ENCODE data around the gene TSPAN32. TPM values are rescaled to one million over a fixed set of nuclear protein-coding genes. Genes with fewer than 3 reads are reported as not detected.

TSPAN32 gene
- polyA plus RNA-seq, 1 experiment = 0.42 TPM

- DNase-seq (ENCODE audit: low read depth) = no peak
- CTCF ChIA-PET = interaction anchor here (0.6 to 9.7 kb wide), 8 partner anchors 9 to 134 kb away, joined by 3 to 519 read pairs (median 3); partner anchors contain the start of gene TSSC4
- TF ChIP-seq CTCF (IDR thresholded peaks at IDR 0.05; ENCODE audit: insufficient read depth, low read depth, low read length) = no peak
- peaks cover 2% of the 10 kb centered on the region; the same call in 1 of the 2 replicates for H3K27me3 ChIP-seq (ENCODE audit: control insufficient read depth, insufficient read depth, low read length)
- POLR2A ChIA-PET = no interaction called here
- H3K36me3 ChIP-seq (ENCODE audit: control insufficient read depth, insufficient read depth, low read length) = no peaks in the 10 kb centered on the region
- no peak overlapping the region for H3K4me3 ChIP-seq (ENCODE audit: low read depth, low read length)
Measured at GRCh38 chr11:2298795-2299761, 2.7 kb upstream of the TSPAN32 start.

- DNase-seq (ENCODE audit: low read depth) = no peak
- CTCF ChIA-PET = interaction anchor here (1.1 to 9.7 kb wide), 3 partner anchors 106 to 135 kb away, joined by 5 to 519 read pairs (median 17); no protein-coding TSS in a partner anchor
Measured at GRCh38 chr11:2299773-2300172, 2.0 kb upstream of the TSPAN32 start.

GRCh38 chr11:2300290-2300935 is 1.4 kb upstream of the TSPAN32 start:
- H3K36me3 ChIP-seq (ENCODE audit: control insufficient read depth, insufficient read depth, low read length) = no peaks in the 10 kb centered on the region
- DNase-seq (ENCODE audit: low read depth) = no peak
- no peak overlapping the region for H3K4me3 ChIP-seq (ENCODE audit: low read depth, low read length)
- POLR2A ChIA-PET = no interaction called here
- CTCF ChIA-PET = interaction anchor here (4.9 to 9.7 kb wide), 2 partner anchors 106 to 122 kb away, joined by 17 to 519 read pairs; no protein-coding TSS in a partner anchor
- peaks cover 2% of the 10 kb centered on the region; the same call in 1 of the 2 replicates for H3K27me3 ChIP-seq (ENCODE audit: control insufficient read depth, insufficient read depth, low read length)
- no peak for TF ChIP-seq CTCF (IDR thresholded peaks at IDR 0.05; ENCODE audit: insufficient read depth, low read depth, low read length)

More at GRCh38 chr11:2299773-2300172, 2.0 kb upstream of the TSPAN32 start:
- H3K4me3 ChIP-seq (ENCODE audit: low read depth, low read length) = no peak overlapping the region
- H3K36me3 ChIP-seq (ENCODE audit: control insufficient read depth, insufficient read depth, low read length) = no peaks in the 10 kb centered on the region
- no peak for TF ChIP-seq CTCF (IDR thresholded peaks at IDR 0.05; ENCODE audit: insufficient read depth, low read depth, low read length)
- H3K27me3 ChIP-seq (ENCODE audit: control insufficient read depth, insufficient read depth, low read length) = peaks cover 2% of the 10 kb centered on the region; the same call in 1 of the 2 replicates
- POLR2A ChIA-PET = no interaction called here

- Histone ChIP-seq H3K4me3 (ENCODE audit: low read depth, low read length) (no peak overlapping the region), H3K27me3 (ENCODE audit: control insufficient read depth, insufficient read depth, low read length) (peaks cover 2% of the 10 kb centered on the region; the same call in 1 of the 2 replicates), H3K36me3 (ENCODE audit: control insufficient read depth, insufficient read depth, low read length) (no peaks in the 10 kb centered on the region)
- POLR2A ChIA-PET = no interaction called here
- DNase-seq (ENCODE audit: low read depth) = no peak
- CTCF ChIA-PET = interaction anchor here (2.0 to 9.7 kb wide), 3 partner anchors 99 to 121 kb away, joined by 7 to 519 read pairs (median 17); partner anchors contain the start of gene TSSC4
- TF ChIP-seq CTCF (IDR thresholded peaks at IDR 0.05; ENCODE audit: insufficient read depth, low read depth, low read length) = no peak
Measured at GRCh38 chr11:2300936-2301630, 730 bp upstream of the TSPAN32 start.

Measured in BJ (cell line).